Astrocyte of the spinal cord (primary cell): Measurements from ENCODE around the gene PDSS1.
"Not testable (repeated sequence)": the region's sequence is repeated elsewhere in the genome, so short reads cannot be mapped to it uniquely, and the experiment has no call there.

ENCODE experiments used
- DNase-seq: peaks from one replicate; pipeline ENCODE4 v3.0.0; 2011; ENCODE audit warnings: low read depth, low spot score
- H3K4me3 ChIP-seq: 2 replicates; pipeline ENCODE4 v1.5.1; 2011; ENCODE audit warnings: low read depth, mild to moderate bottlenecking, low read length, moderate library complexity
- in situ Hi-C: cut with HindIII; loops from 2 replicates; pipeline ENCODE4 v1.10.0; 2017; ENCODE audit warnings: low sequenced_read_pairs
- TF ChIP-seq, protein P1 (sequence below): IDR thresholded peaks from 2 replicates; pipeline ENCODE4 v1.5.1; 2012; ENCODE audit warnings: low read depth, mild to moderate bottlenecking, low read length, inconsistent platforms

Gene PDSS1

DNA sequence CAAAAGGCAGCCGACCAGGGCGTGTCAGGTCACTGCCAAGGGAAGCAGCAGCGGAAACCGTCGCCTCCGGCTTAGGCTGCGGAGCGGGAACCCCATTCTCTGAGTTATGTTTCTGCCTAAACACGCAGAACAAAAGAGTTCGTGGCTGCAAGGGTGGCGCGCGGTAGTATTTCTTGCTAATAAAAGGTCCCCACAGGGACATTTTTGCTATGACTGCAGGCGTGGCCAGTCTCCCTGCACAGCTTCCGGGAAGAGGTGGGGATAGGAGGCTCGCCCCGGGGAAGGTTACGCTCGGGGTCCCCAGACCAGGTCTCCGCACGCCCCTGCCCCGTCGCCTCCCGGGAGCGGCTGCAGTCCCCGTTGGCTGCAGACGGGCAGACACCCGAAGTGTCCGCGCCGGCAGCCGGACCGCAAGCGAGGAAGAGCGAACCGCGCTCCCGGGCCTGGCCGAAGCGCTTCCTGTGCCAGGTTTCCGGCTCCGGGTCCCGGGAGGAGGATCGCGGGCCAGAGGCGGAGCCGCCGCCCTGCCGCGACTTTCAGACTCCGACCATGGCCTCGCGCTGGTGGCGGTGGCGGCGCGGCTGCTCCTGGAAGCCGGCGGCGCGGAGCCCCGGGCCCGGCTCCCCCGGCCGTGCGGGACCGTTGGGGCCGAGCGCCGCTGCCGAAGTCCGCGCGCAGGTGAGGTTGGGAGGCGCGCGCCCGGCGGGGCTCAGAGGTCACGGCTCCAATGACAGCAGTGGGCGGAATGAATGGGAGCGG, at the start of gene PDSS1:
Gene PDSS1, plus strand, starts transcription at position 539 of the 759 bp plus-strand sequence. Its CDS starts 11 bp downstream, at position 550.
- peak; percentile 69 for DNase-seq
- TF ChIP-seq, protein P1, sequence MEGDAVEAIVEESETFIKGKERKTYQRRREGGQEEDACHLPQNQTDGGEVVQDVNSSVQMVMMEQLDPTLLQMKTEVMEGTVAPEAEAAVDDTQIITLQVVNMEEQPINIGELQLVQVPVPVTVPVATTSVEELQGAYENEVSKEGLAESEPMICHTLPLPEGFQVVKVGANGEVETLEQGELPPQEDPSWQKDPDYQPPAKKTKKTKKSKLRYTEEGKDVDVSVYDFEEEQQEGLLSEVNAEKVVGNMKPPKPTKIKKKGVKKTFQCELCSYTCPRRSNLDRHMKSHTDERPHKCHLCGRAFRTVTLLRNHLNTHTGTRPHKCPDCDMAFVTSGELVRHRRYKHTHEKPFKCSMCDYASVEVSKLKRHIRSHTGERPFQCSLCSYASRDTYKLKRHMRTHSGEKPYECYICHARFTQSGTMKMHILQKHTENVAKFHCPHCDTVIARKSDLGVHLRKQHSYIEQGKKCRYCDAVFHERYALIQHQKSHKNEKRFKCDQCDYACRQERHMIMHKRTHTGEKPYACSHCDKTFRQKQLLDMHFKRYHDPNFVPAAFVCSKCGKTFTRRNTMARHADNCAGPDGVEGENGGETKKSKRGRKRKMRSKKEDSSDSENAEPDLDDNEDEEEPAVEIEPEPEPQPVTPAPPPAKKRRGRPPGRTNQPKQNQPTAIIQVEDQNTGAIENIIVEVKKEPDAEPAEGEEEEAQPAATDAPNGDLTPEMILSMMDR, result no peak
- peak within 1 kb of the TSS; percentile 79 for H3K4me3 ChIP-seq
- in situ Hi-C loops, result no loop called here

DNA sequence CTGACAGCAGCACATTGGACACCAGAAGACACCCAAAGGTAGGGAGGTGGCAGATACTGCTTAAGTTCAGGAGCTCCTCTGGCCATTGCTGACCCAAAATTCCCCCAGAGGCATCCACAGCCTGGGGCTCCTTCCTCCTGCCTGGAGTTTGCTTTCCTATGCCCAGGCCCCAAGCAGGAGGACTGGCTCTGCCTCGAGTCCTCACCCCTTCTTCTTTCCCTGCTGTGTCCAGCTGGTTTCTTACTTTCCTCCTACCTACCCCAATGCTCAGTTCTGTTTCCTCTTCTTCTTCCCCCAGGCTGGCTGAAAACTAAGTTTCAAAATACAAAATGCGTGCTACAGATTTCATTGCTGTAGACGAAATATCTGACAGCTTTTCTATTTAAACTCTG, 49.3 kb upstream of the PDSS1 start:
- in situ Hi-C loops, H3K4me3 ChIP-seq, DNase-seq: not testable (repeated sequence)

DNA sequence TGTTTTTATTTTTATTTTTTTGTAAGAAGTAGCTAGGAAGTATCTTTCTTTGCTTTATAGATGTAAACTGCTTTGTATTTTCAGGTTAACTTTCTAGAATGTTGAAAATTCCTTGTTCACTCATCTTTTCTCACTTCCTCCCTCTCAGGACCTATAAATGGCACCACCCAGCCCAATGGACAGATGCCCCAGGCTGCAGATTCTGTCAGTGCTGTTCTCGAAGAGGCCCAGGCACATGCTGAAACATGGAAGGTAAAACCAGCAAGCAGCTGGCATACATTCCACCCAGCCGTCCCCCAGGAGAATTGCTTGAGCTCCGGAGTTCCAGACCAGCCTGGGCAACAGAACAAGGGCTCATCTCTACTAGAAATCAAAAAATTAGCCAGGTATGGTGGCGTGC, 47.1 kb upstream of the PDSS1 start:
- TF ChIP-seq, protein P1, result no peak
- no peak for DNase-seq
- H3K4me3 ChIP-seq, result no peak overlapping the region
- in situ Hi-C loops, result no loop called here

DNA sequence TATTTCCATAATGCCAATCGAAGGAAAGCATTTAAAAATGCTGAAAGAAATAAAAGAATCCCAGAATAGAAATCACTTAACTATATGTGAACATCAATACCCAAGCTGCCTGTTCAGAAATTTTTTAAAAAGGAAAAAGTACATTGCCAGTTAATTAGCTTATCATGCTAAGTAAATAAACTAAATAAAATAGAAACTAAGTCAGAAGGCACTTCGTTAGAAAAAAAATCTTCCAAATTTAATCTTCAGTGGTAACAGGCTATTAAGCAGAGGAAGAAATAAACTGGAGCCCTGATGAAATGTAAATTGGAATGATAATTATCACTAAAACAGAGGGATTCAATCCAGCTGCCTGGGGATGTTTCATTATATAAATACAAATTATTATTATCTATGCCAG, 46.0 kb upstream of the PDSS1 start:
- H3K4me3 ChIP-seq, in situ Hi-C loops, DNase-seq: not testable (repeated sequence)

DNA sequence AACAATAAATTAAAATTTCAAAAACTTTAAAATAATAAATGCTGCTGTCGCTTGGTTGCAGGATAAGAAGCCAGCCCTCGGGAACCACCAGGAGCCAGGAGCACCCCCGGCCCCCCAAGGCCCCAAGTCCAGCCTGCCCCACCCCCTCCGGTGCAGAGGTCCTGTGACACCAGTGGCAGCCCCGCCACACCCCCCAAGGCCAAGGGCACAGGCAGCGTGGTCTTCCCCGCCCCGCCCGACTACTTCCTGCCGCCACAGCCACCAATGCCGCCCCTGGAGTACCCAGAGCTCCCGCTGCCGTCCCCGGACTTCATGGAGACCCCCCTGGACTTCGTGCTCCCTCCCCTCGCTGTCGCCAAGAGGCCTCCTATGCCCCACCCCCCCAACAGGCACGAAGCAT, 44.5 kb upstream of the PDSS1 start:
- TF ChIP-seq, protein P1, result no peak
- DNase-seq, result no peak
- H3K4me3 ChIP-seq, result no peak overlapping the region
- in situ Hi-C loops, result no loop called here

GRCh38 chr10:26655746-26656145, 41.8 kb upstream of the PDSS1 start:
- TF ChIP-seq, protein P1, result no peak
- no peak for DNase-seq
- in situ Hi-C loops, result no loop called here
- no peak overlapping the region for H3K4me3 ChIP-seq

DNA sequence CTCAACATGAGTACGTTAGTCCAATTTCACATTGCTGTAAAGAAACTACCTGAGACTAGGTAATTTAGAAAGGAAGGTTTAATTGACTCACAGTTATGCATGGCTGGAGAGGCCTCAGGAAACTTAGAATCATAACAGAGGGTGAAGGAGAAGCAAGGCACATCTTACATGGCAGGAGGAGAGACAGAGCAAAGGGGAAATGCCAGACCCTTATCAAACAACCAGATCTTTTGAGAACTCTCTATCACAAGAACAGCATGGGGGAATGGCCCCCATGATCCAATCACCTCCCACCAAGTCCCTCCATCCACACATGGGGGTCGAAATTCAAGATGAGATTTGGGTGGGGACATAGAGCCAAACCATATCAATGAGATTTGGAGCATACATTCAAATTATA, 34.6 kb upstream of the PDSS1 start:
- TF ChIP-seq, protein P1, result no peak
- H3K4me3 ChIP-seq, result no peak overlapping the region
- in situ Hi-C loops, result no loop called here
- DNase-seq, result no peak
